ENCODE measurements around the gene MARCHF6.

GRCh38 chr5:10332301-10332700 is 21.2 kb upstream of the MARCHF6 start:
- TF ChIP-seq CTCF (IDR thresholded peaks at IDR 0.05), result no peak
- no peak for TF ChIP-seq POLR2A (IDR thresholded peaks at IDR 0.05)
